Epidermal melanocyte (primary cell): ENCODE measurements around the gene CROT.

Source experiments
- DNase-seq: peaks from one replicate; pipeline ENCODE4 v3.0.0; 2011; ENCODE audit warnings: low spot score; ENCODE audit not compliant: insufficient read length

Gene CROT

GRCh38 chr7:87413951-87414793 lies 68.7 kb downstream of the CROT start:
- DNase-seq, result no peak

GRCh38 chr7:87414794-87415188 lies 69.3 kb downstream of the CROT start:
- no peak for DNase-seq

GRCh38 chr7:87416682-87417587 lies 71.5 kb downstream of the CROT start:
- no peak for DNase-seq

- no peak for DNase-seq
These were observed 74.7 kb downstream of the CROT start for GRCh38 chr7:87420173-87420572.

- no peak for DNase-seq
These were observed 78.6 kb downstream of the CROT start for GRCh38 chr7:87424075-87424474.

- no peak for DNase-seq
These were observed 80.7 kb downstream of the CROT start for GRCh38 chr7:87426160-87426559.

- DNase-seq, result no peak
These were observed 81.8 kb downstream of the CROT start for GRCh38 chr7:87427288-87427687.

GRCh38 chr7:87432536-87432935 lies 87.1 kb downstream of the CROT start:
- no peak for DNase-seq

- DNase-seq, result no peak
These were observed 90.1 kb downstream of the CROT start for GRCh38 chr7:87435546-87435945.

- DNase-seq, result no peak
These were observed 100.4 kb downstream of the CROT start for GRCh38 chr7:87445897-87446296.

GRCh38 chr7:87447116-87447635 lies 101.7 kb downstream of the CROT start:
- DNase-seq, result no peak

GRCh38 chr7:87448388-87448787 lies 102.9 kb downstream of the CROT start:
- no peak for DNase-seq
